ENCODE data around the gene PACSIN2.

PACSIN2 gene

GRCh38 chr22:42833104-42833503, 181.8 kb downstream of the PACSIN2 start:
- no peak overlapping the region for H3K27ac ChIP-seq
- no peak for TF ChIP-seq ZFX (IDR thresholded peaks at IDR 0.05; ENCODE audit: borderline replicate concordance)
- TF ChIP-seq, protein P1, sequence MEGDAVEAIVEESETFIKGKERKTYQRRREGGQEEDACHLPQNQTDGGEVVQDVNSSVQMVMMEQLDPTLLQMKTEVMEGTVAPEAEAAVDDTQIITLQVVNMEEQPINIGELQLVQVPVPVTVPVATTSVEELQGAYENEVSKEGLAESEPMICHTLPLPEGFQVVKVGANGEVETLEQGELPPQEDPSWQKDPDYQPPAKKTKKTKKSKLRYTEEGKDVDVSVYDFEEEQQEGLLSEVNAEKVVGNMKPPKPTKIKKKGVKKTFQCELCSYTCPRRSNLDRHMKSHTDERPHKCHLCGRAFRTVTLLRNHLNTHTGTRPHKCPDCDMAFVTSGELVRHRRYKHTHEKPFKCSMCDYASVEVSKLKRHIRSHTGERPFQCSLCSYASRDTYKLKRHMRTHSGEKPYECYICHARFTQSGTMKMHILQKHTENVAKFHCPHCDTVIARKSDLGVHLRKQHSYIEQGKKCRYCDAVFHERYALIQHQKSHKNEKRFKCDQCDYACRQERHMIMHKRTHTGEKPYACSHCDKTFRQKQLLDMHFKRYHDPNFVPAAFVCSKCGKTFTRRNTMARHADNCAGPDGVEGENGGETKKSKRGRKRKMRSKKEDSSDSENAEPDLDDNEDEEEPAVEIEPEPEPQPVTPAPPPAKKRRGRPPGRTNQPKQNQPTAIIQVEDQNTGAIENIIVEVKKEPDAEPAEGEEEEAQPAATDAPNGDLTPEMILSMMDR (IDR thresholded peaks at IDR 0.05): no peak

DNA sequence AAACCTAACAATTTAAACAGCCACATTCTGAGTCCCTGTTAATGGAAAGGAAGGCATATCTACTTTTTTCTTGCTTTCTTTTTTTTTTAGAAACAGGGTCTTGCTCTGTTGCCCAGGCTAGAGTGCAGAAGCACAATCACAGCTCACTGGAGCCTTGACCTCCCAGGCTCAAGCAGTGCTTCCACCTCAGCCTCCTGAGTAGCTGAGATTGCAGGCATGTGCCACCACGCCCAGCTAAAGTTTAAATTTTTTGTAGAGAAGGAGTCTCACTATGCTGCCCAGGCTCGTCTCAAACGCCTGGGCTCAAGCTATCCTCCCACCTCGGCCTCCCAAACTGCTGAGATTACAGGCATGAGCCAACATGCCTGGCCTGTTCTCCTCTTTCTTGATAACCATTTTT, 183.2 kb downstream of the PACSIN2 start:
- TF ChIP-seq ZFX (IDR thresholded peaks at IDR 0.05; ENCODE audit: borderline replicate concordance): no peak
- TF ChIP-seq, protein P1 (IDR thresholded peaks at IDR 0.05): no peak
- no peak overlapping the region for H3K27ac ChIP-seq

- TF ChIP-seq ZFX (IDR thresholded peaks at IDR 0.05; ENCODE audit: borderline replicate concordance): no peak
- TF ChIP-seq, protein P1 (IDR thresholded peaks at IDR 0.05): no peak
- no peak overlapping the region for H3K27ac ChIP-seq
These were observed 184.8 kb downstream of the PACSIN2 start for GRCh38 chr22:42830161-42830560.

GRCh38 chr22:42829302-42829701, 185.6 kb downstream of the PACSIN2 start:
- H3K27ac ChIP-seq: no peak overlapping the region
- TF ChIP-seq, protein P1 (IDR thresholded peaks at IDR 0.05): no peak
- TF ChIP-seq ZFX (IDR thresholded peaks at IDR 0.05; ENCODE audit: borderline replicate concordance): no peak

- TF ChIP-seq ZFX (IDR thresholded peaks at IDR 0.05; ENCODE audit: borderline replicate concordance): no peak
- TF ChIP-seq, protein P1 (IDR thresholded peaks at IDR 0.05): no peak
These were observed 189.2 kb downstream of the PACSIN2 start for GRCh38 chr22:42825796-42826195.

DNA sequence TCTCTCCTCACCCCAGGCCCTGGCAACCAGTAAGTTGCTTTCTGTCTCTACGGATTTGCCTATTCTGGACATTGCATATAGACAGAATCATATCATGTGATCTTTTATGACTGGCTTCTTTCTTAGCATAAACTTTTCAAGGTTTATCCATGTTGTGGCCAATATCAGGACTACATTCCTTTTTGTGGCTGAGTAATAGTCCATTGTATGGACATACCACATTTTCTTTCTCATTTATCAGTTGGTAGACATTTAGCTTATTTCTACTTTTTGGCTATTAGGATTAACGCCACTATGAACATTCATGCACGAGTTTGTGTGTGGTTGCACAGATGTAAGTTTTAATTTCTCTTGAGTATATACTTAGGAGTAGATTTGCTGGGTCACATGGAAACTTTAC, 193.6 kb downstream of the PACSIN2 start:
- TF ChIP-seq ZFX (IDR thresholded peaks at IDR 0.05; ENCODE audit: borderline replicate concordance): no peak
- TF ChIP-seq, protein P1 (IDR thresholded peaks at IDR 0.05): no peak
- H3K27ac ChIP-seq: no peak overlapping the region

More at GRCh38 chr22:42825796-42826195, 189.2 kb downstream of the PACSIN2 start:
- no peak overlapping the region for H3K27ac ChIP-seq

- TF ChIP-seq, protein P1 (IDR thresholded peaks at IDR 0.05): peak; percentile 83
- TF ChIP-seq ZFX (IDR thresholded peaks at IDR 0.05; ENCODE audit: borderline replicate concordance): no peak
- peak overlapping the region; percentile 58 for H3K27ac ChIP-seq
These were observed 194.7 kb downstream of the PACSIN2 start for GRCh38 chr22:42820045-42820763.
